Measurements from ENCODE around the gene ALDH2. TPM values are rescaled to one million over a fixed set of nuclear protein-coding genes. Genes with fewer than 3 reads are reported as not detected.
"Not testable (repeated sequence)": the region's sequence is repeated elsewhere in the genome, so short reads cannot be mapped to it uniquely, and the experiment has no call there.

The ALDH2 gene
- total RNA-seq, 1 donor from 2014 or later: 59.5 TPM

- H3K4me3 Mint-ChIP-seq: no peak overlapping the region
- no peak overlapping the region for H3K27ac Mint-ChIP-seq
- peaks cover under 1% of the 10 kb centered on the region for H3K36me3 Mint-ChIP-seq
- H3K4me1 Mint-ChIP-seq (ENCODE audit: unreplicated experiment): peaks cover 9% of the 10 kb centered on the region
- TF ChIP-seq, protein P1, sequence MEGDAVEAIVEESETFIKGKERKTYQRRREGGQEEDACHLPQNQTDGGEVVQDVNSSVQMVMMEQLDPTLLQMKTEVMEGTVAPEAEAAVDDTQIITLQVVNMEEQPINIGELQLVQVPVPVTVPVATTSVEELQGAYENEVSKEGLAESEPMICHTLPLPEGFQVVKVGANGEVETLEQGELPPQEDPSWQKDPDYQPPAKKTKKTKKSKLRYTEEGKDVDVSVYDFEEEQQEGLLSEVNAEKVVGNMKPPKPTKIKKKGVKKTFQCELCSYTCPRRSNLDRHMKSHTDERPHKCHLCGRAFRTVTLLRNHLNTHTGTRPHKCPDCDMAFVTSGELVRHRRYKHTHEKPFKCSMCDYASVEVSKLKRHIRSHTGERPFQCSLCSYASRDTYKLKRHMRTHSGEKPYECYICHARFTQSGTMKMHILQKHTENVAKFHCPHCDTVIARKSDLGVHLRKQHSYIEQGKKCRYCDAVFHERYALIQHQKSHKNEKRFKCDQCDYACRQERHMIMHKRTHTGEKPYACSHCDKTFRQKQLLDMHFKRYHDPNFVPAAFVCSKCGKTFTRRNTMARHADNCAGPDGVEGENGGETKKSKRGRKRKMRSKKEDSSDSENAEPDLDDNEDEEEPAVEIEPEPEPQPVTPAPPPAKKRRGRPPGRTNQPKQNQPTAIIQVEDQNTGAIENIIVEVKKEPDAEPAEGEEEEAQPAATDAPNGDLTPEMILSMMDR (conservative IDR thresholded peaks at IDR 0.05): no peak
- H3K27me3 Mint-ChIP-seq: peaks cover 3% of the 10 kb centered on the region
- no peak for DNase-seq (ENCODE audit: extremely low spot score, unreplicated experiment)
- H3K9me3 Mint-ChIP-seq: no peaks in the 10 kb centered on the region
These were observed 51.6 kb downstream of the ALDH2 start for GRCh38 chr12:111818340-111818739.

- Mint-ChIP-seq H3K27ac (no peak overlapping the region), H3K9me3 (no peaks in the 10 kb centered on the region), H3K4me1 (ENCODE audit: unreplicated experiment) (peaks cover 16% of the 10 kb centered on the region), H3K36me3 (no peaks in the 10 kb centered on the region), H3K4me3 (no peak overlapping the region), H3K27me3 (peaks cover 3% of the 10 kb centered on the region)
- TF ChIP-seq, protein P1 (conservative IDR thresholded peaks at IDR 0.05): no peak
- DNase-seq (ENCODE audit: extremely low spot score, unreplicated experiment): no peak
These were observed 52.7 kb downstream of the ALDH2 start for GRCh38 chr12:111819191-111820158.

- H3K27me3 Mint-ChIP-seq; H3K9me3 Mint-ChIP-seq; H3K4me3 Mint-ChIP-seq; H3K36me3 Mint-ChIP-seq; H3K27ac Mint-ChIP-seq; DNase-seq (ENCODE audit: extremely low spot score, unreplicated experiment): not testable (repeated sequence)
- peaks cover 18% of the 10 kb centered on the region for H3K4me1 Mint-ChIP-seq (ENCODE audit: unreplicated experiment)
These were observed 54.1 kb downstream of the ALDH2 start for GRCh38 chr12:111820828-111821227.

GRCh38 chr12:111822886-111823285 lies 56.2 kb downstream of the ALDH2 start:
- no peaks in the 10 kb centered on the region for H3K9me3 Mint-ChIP-seq
- no peak overlapping the region for H3K4me3 Mint-ChIP-seq
- no peak for DNase-seq (ENCODE audit: extremely low spot score, unreplicated experiment)
- H3K27ac Mint-ChIP-seq: no peak overlapping the region
- peaks cover 3% of the 10 kb centered on the region for H3K27me3 Mint-ChIP-seq
- H3K4me1 Mint-ChIP-seq (ENCODE audit: unreplicated experiment): peaks cover 18% of the 10 kb centered on the region
- H3K36me3 Mint-ChIP-seq: no peaks in the 10 kb centered on the region
- TF ChIP-seq, protein P1 (conservative IDR thresholded peaks at IDR 0.05): no peak

GRCh38 chr12:111823891-111824290 lies 57.2 kb downstream of the ALDH2 start:
- Mint-ChIP-seq H3K4me1 (ENCODE audit: unreplicated experiment) (peaks cover 18% of the 10 kb centered on the region), H3K4me3 (no peak overlapping the region), H3K27ac (no peak overlapping the region), H3K27me3 (peaks cover 3% of the 10 kb centered on the region), H3K36me3 (no peaks in the 10 kb centered on the region), H3K9me3 (no peaks in the 10 kb centered on the region)
- no peak for DNase-seq (ENCODE audit: extremely low spot score, unreplicated experiment)
- TF ChIP-seq, protein P1 (conservative IDR thresholded peaks at IDR 0.05): no peak

- TF ChIP-seq, protein P1 (conservative IDR thresholded peaks at IDR 0.05): peak; percentile 66
- H3K4me1 Mint-ChIP-seq (ENCODE audit: unreplicated experiment): peaks cover 18% of the 10 kb centered on the region
- H3K9me3 Mint-ChIP-seq; DNase-seq (ENCODE audit: extremely low spot score, unreplicated experiment); H3K36me3 Mint-ChIP-seq; H3K27ac Mint-ChIP-seq; H3K27me3 Mint-ChIP-seq; H3K4me3 Mint-ChIP-seq: not testable (repeated sequence)
These were observed 57.6 kb downstream of the ALDH2 start for GRCh38 chr12:111824312-111824711.

Data from type B pancreatic cell (in vitro differentiated cells).